GM19455 (cell line): ENCODE data around the gene ST6GALNAC3.
"Not testable (repeated sequence)": the region's sequence is repeated elsewhere in the genome, so short reads cannot be mapped to it uniquely, and the experiment has no call there.

Source experiments
- ATAC-seq: cut with Tn5 transposase; IDR thresholded peaks from one replicate; pipeline ENCODE4 v1.9.1; 2021; ENCODE audit not compliant: unreplicated experiment

Gene ST6GALNAC3

GRCh38 chr1:76317299-76317900 is 242.9 kb downstream of the ST6GALNAC3 start:
- ATAC-seq, result no peak

- peak; percentile 88 for ATAC-seq
Measured at GRCh38 chr1:76330991-76331603, 256.6 kb downstream of the ST6GALNAC3 start.

GRCh38 chr1:76335882-76336281 is 261.3 kb downstream of the ST6GALNAC3 start:
- no peak for ATAC-seq

- ATAC-seq, result no peak
Measured at GRCh38 chr1:76336931-76337371, 262.4 kb downstream of the ST6GALNAC3 start.

- no peak for ATAC-seq
Measured at GRCh38 chr1:76337542-76338219, 263.1 kb downstream of the ST6GALNAC3 start.

GRCh38 chr1:76340056-76340455 is 265.5 kb downstream of the ST6GALNAC3 start:
- no peak for ATAC-seq

- ATAC-seq, result not testable (repeated sequence)
Measured at GRCh38 chr1:76341816-76342215, 267.3 kb downstream of the ST6GALNAC3 start.

- no peak for ATAC-seq
Measured at GRCh38 chr1:76343356-76343755, 268.8 kb downstream of the ST6GALNAC3 start.

- no peak for ATAC-seq
Measured at GRCh38 chr1:76351655-76352054, 277.1 kb downstream of the ST6GALNAC3 start.

- ATAC-seq, result no peak
Measured at GRCh38 chr1:76352741-76353435, 278.3 kb downstream of the ST6GALNAC3 start.

- ATAC-seq, result no peak
Measured at GRCh38 chr1:76354236-76354635, 279.7 kb downstream of the ST6GALNAC3 start.

GRCh38 chr1:76366726-76367125 is 292.2 kb downstream of the ST6GALNAC3 start:
- no peak for ATAC-seq

GRCh38 chr1:76371941-76372340 is 297.4 kb downstream of the ST6GALNAC3 start:
- ATAC-seq, result no peak

GRCh38 chr1:76374086-76374485 is 299.5 kb downstream of the ST6GALNAC3 start:
- ATAC-seq, result no peak

GRCh38 chr1:76377247-76377646 is 302.7 kb downstream of the ST6GALNAC3 start:
- no peak for ATAC-seq

GRCh38 chr1:76379506-76379905 is 305.0 kb downstream of the ST6GALNAC3 start:
- ATAC-seq, result no peak

GRCh38 chr1:76381450-76382097 is 307.0 kb downstream of the ST6GALNAC3 start:
- no peak for ATAC-seq

- ATAC-seq, result no peak
Measured at GRCh38 chr1:76388261-76388660, 313.7 kb downstream of the ST6GALNAC3 start.

GRCh38 chr1:76390456-76390855 is 315.9 kb downstream of the ST6GALNAC3 start:
- no peak for ATAC-seq

GRCh38 chr1:76395059-76395458 is 320.5 kb downstream of the ST6GALNAC3 start:
- no peak for ATAC-seq

- no peak for ATAC-seq
Measured at GRCh38 chr1:76402128-76402527, 327.6 kb downstream of the ST6GALNAC3 start.
